Measurements from ENCODE around the gene APLF. TPM values are rescaled to one million over a fixed set of nuclear protein-coding genes. Genes with fewer than 3 reads are reported as not detected.

The APLF gene
- total RNA-seq, 1 donor = 8.6 TPM

GRCh38 chr2:68472796-68473414 lies 5.5 kb downstream of the APLF start:
- DNase-seq (ENCODE audit: low read depth) = no peak
- TF ChIP-seq CTCF (IDR thresholded peaks at IDR 0.05; ENCODE audit: insufficient read depth, low read depth, low read length) = no peak
- no peak overlapping the region for H3K4me3 ChIP-seq (ENCODE audit: low read depth, low read length)

- no peak overlapping the region for H3K4me3 ChIP-seq (ENCODE audit: low read depth, low read length)
- no peak for TF ChIP-seq CTCF (IDR thresholded peaks at IDR 0.05; ENCODE audit: insufficient read depth, low read depth, low read length)
- no peak for DNase-seq (ENCODE audit: low read depth)
Observed at GRCh38 chr2:68475110-68475509, 7.7 kb downstream of the APLF start.

DNA sequence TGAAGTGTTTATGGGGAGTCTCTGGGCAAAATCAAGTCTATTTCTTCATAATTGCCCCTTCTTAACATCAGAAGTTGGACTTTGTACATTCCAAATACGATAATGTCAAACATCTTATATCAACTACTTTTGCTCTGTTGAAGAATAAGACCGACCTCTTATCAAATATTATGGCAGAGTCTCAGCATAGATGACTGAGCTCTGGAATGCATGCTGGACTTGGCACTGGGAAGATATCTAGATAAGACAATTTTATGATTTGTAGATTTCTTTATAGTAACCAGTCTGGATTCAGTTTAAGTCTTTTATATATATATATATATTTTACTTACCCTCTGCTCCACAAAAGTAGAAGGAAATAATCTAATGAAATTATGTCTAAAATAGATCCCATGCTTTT lies 8.2 kb downstream of the APLF start:
- no peak for TF ChIP-seq CTCF (IDR thresholded peaks at IDR 0.05; ENCODE audit: insufficient read depth, low read depth, low read length)
- H3K4me3 ChIP-seq (ENCODE audit: low read depth, low read length) = no peak overlapping the region
- DNase-seq (ENCODE audit: low read depth) = no peak

DNA sequence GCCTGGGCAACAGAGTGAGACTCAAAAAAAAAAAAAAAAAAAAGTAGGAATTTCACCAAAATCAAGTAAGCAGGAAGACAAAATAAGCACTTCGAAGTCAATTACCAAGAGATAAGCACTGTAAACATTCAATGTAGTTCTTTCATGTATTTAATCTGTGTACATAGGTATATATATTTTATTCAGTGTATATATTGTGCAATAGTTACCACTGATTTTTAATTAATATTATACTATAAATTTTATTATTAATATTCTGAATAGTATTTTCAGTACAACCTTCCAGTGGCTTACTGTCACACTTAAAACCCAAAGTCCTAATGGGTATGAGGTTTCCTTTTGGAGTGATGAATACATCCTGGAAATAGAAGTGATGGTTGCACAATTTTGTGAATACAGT lies 9.1 kb downstream of the APLF start:
- H3K4me3 ChIP-seq (ENCODE audit: low read depth, low read length) = no peak overlapping the region
- no peak for DNase-seq (ENCODE audit: low read depth)
- TF ChIP-seq CTCF (IDR thresholded peaks at IDR 0.05; ENCODE audit: insufficient read depth, low read depth, low read length) = no peak

- H3K4me3 ChIP-seq (ENCODE audit: low read depth, low read length) = no peak overlapping the region
- TF ChIP-seq CTCF (IDR thresholded peaks at IDR 0.05; ENCODE audit: insufficient read depth, low read depth, low read length) = no peak
- no peak for DNase-seq (ENCODE audit: low read depth)
Observed at GRCh38 chr2:68478688-68479087, 11.3 kb downstream of the APLF start.

- DNase-seq (ENCODE audit: low read depth) = no peak
- TF ChIP-seq CTCF (IDR thresholded peaks at IDR 0.05; ENCODE audit: insufficient read depth, low read depth, low read length) = no peak
- no peak overlapping the region for H3K4me3 ChIP-seq (ENCODE audit: low read depth, low read length)
Observed at GRCh38 chr2:68482296-68482820, 15.0 kb downstream of the APLF start.

DNA sequence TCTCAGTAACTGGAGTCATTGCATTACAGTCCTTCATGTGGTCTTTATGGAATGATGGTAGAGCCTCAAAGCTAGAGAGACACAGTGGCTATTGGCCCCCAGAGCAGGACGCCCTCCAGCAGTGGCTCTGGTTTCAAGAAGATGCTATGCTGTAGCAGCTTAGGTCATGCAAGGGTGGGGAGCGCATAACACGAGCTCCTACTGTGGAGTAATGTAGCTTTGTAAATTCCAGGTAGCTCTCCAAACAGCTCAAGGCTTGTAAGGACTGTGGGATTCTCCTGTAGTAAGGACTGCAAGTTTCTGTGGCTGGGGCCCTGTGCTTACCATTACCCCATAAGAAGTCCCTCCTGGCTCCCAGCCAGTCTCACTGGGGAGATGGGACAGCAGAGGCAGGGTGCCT lies 15.6 kb downstream of the APLF start:
- DNase-seq (ENCODE audit: low read depth) = no peak
- no peak for TF ChIP-seq CTCF (IDR thresholded peaks at IDR 0.05; ENCODE audit: insufficient read depth, low read depth, low read length)
- no peak overlapping the region for H3K4me3 ChIP-seq (ENCODE audit: low read depth, low read length)
